ENCODE data around the gene UBXN2A. TPM values are rescaled to one million over a fixed set of nuclear protein-coding genes. Genes with fewer than 3 reads are reported as not detected.

UBXN2A gene
- total and polyA plus RNA-seq, 2 of the 8 experiments (the other 6 are each of a cell fraction or from before 2014, with no cell fraction given), result 3.6 to 20.4 TPM

GRCh38 chr2:23904215-23904614, 36.0 kb upstream of the UBXN2A start:
- no peaks in the 10 kb centered on the region for H4K20me1 ChIP-seq (replicated peaks in 1 of 2; ENCODE audit: control insufficient read depth in 1 of 2, insufficient read depth in 2 of 2, low read length in 2 of 2)
- no peaks in the 10 kb centered on the region for H3K27me3 ChIP-seq (replicated peaks in 1 of 4; ENCODE audit: control insufficient read depth in 3 of 4, extremely low read depth in 1 of 4, insufficient read depth in 3 of 4, low read length in 3 of 4)
- H2BK20ac ChIP-seq (ENCODE audit: low read length), result no peak overlapping the region
- H3K4me2 ChIP-seq (ENCODE audit: insufficient read depth in 1 of 2, low read depth in 2 of 2, low read length in 2 of 2), result no peak overlapping the region
- H3K4me1 ChIP-seq (replicated peaks in 1 of 4; ENCODE audit: control insufficient read depth in 3 of 4, insufficient read depth in 4 of 4, low read length in 3 of 4), result no peaks in the 10 kb centered on the region
- ChIA-PET POLR2A (ENCODE audit: partially characterized antibody) (interaction anchor here (0.5 kb wide), 1 partner anchor 49 kb away, joined by 3 read pairs; no protein-coding TSS in a partner anchor), CTCF (ENCODE audit: partially characterized antibody) (interaction anchor here (0.8 kb wide), 1 partner anchor 22 kb away, joined by 3 read pairs; the partner anchor contains the start of gene ATAD2B)
- no peak overlapping the region for H3K18ac ChIP-seq (ENCODE audit: extremely low read depth, low read length)
- H3K79me1 ChIP-seq (ENCODE audit: low read depth, low read length), result no peaks in the 10 kb centered on the region
- no peak overlapping the region for H2AFZ ChIP-seq (ENCODE audit: low read length)
- no peak overlapping the region for H2BK120ac ChIP-seq (replicated peaks; ENCODE audit: low read depth, low read length)
- peaks cover 0 to 57% of the 10 kb centered on the region in 2 experiments; a peak in 2 of 4 replicates for H3K79me2 ChIP-seq (ENCODE audit: control insufficient read depth in 1 of 2, insufficient read depth in 2 of 2, low read length in 2 of 2)
- no peak overlapping the region for H3K27ac ChIP-seq (ENCODE audit: low read depth, low read length)
- no peak overlapping the region for H3K56ac ChIP-seq (replicated peaks; ENCODE audit: insufficient read length, low read depth, low read length)
- H3K9me3 ChIP-seq (ENCODE audit: insufficient read depth in 2 of 2, low read depth in 1 of 2, low read length in 1 of 2), result no peaks in the 10 kb centered on the region
- no peak overlapping the region for H3K14ac ChIP-seq (ENCODE audit: insufficient read length)
- FAIRE-seq, result no peak
- no peak overlapping the region for H4K8ac ChIP-seq (ENCODE audit: extremely low read depth, insufficient read depth, low read length)
- no peak overlapping the region for H2AK5ac ChIP-seq (ENCODE audit: low read depth, low read length)
- H4K5ac ChIP-seq (ENCODE audit: insufficient read length, low read depth, low read length), result no peak overlapping the region
- 85% methylated on average over 1 of the region's 1 CpG; no CpG with 5 or more reads in 1 of the 2 experiments for WGBS, 2 experiments (ENCODE audit: extremely low coverage in 1 of 2, insufficient coverage in 1 of 2, insufficient read length in 1 of 2, insufficient replicate concordance in 2 of 2, low coverage in 1 of 2, low lambda C conversion rate in 2 of 2, missing lambda C conversion rate in 1 of 2)
- H3K4me3 ChIP-seq (ENCODE audit: extremely low read depth in 1 of 4, insufficient read depth in 2 of 4, low read depth in 3 of 4, low read length in 4 of 4), result no peak overlapping the region
- no peak overlapping the region for H2BK15ac ChIP-seq (ENCODE audit: low read length)
- H3K4ac ChIP-seq (replicated peaks; ENCODE audit: insufficient read length, low read depth, low read length), result no peak overlapping the region
- H2BK12ac ChIP-seq (ENCODE audit: low read depth, low read length), result no peak overlapping the region
- H3K23me2 ChIP-seq (ENCODE audit: low read depth, low read length), result no peaks in the 10 kb centered on the region
- H2BK5ac ChIP-seq (ENCODE audit: low read depth, low read length), result no peak overlapping the region
- no peaks in the 10 kb centered on the region for H3K36me3 ChIP-seq (ENCODE audit: control insufficient read depth in 2 of 4, insufficient read depth in 4 of 4, low read length in 3 of 4)
- no peak overlapping the region for H3K9ac ChIP-seq (replicated peaks in 1 of 4; ENCODE audit: extremely low read depth in 1 of 4, low read depth in 3 of 4, low read length in 3 of 4)
- no peak overlapping the region for H3K23ac ChIP-seq (ENCODE audit: insufficient read length)
- no peak overlapping the region for H4K91ac ChIP-seq (replicated peaks; ENCODE audit: insufficient read length, low read length)
- DNase-seq (ENCODE audit: low read depth in 1 of 2, low spot score in 2 of 2), result no peak
- TF ChIP-seq RFX5 (IDR thresholded peaks at IDR 0.05; ENCODE audit: borderline replicate concordance, low read depth, low read length) (no peak), RXRA (IDR thresholded peaks at IDR 0.05; ENCODE audit: insufficient read depth, low read depth, low read length) (no peak), ATF3 (IDR thresholded peaks at IDR 0.05; ENCODE audit: insufficient read depth, low read depth, low read length) (no peak), SUZ12 (IDR thresholded peaks at IDR 0.05; ENCODE audit: low read length) (no peak), E2F6 (IDR thresholded peaks at IDR 0.05) (no peak), KDM4A (IDR thresholded peaks at IDR 0.05; ENCODE audit: low read depth, low read length, severe bottlenecking) (no peak), NRF1 (IDR thresholded peaks at IDR 0.05; ENCODE audit: low read depth, low read length) (no peak), KDM5A (IDR thresholded peaks at IDR 0.05; ENCODE audit: low read length) (no peak), USF2 (IDR thresholded peaks at IDR 0.05; ENCODE audit: low read length) (no peak), POLR2AphosphoS5 (IDR thresholded peaks at IDR 0.05; ENCODE audit: low read depth, low read length) (no peak), CHD2 (IDR thresholded peaks at IDR 0.05; ENCODE audit: low read length) (no peak), MAFK (IDR thresholded peaks at IDR 0.05; ENCODE audit: low read depth, low read length) (no peak)

Data from H1 (cell line).